D721Med (cell line): ENCODE measurements around the gene XNDC1N.
"Not testable (repeated sequence)": the region's sequence is repeated elsewhere in the genome, so short reads cannot be mapped to it uniquely, and the experiment has no call there.

ENCODE experiments used
- DNase-seq: peaks from one replicate; pipeline ENCODE4 v3.0.0; 2011; ENCODE audit warnings: low spot score; ENCODE audit not compliant: insufficient read length
- FAIRE-seq: peaks from 2 replicates; lab custom pipeline; 2011; peaks lifted over from hg19 to GRCh38; lab: Jason Lieb, UNC
- TF ChIP-seq, protein P1 (sequence below): IDR thresholded peaks from 2 replicates; pipeline ENCODE4 v1.5.1; 2012; ENCODE audit warnings: mild to moderate bottlenecking, control low read depth; ENCODE audit not compliant: insufficient read depth; ENCODE audit errors: missing control alignments

Gene XNDC1N

DNA sequence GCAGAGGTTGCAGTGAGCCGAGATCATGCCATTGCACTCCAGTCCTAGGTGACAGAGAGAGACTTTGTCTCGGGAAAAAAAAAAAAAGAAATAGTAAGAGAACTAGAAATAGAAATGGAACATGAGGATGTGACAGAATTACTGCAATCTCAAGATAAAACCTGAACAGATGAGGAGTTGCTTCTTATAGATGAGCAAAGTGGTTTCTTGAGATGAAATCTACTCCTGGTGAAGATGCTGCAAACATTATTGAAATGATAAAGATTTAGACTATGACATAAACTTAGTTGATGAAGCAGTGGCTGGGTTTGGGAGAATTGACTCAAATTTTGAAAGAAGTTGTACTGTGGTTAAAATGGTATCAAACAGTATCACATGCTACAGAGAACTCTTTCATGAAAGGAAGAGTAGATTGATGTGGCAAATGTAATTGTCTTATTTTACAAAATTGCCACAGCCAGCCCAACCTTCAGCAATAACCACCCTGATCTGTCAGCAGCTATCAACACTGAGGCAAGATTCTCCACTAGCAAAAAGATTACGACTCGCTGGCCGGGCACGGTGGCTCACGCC lies 13.7 kb downstream of the XNDC1N start:
- TF ChIP-seq, protein P1, sequence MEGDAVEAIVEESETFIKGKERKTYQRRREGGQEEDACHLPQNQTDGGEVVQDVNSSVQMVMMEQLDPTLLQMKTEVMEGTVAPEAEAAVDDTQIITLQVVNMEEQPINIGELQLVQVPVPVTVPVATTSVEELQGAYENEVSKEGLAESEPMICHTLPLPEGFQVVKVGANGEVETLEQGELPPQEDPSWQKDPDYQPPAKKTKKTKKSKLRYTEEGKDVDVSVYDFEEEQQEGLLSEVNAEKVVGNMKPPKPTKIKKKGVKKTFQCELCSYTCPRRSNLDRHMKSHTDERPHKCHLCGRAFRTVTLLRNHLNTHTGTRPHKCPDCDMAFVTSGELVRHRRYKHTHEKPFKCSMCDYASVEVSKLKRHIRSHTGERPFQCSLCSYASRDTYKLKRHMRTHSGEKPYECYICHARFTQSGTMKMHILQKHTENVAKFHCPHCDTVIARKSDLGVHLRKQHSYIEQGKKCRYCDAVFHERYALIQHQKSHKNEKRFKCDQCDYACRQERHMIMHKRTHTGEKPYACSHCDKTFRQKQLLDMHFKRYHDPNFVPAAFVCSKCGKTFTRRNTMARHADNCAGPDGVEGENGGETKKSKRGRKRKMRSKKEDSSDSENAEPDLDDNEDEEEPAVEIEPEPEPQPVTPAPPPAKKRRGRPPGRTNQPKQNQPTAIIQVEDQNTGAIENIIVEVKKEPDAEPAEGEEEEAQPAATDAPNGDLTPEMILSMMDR = no peak
- FAIRE-seq (no peak), DNase-seq (no peak)

GRCh38 chr11:71913756-71914526 lies 14.5 kb downstream of the XNDC1N start:
- TF ChIP-seq, protein P1 = no peak
- DNase-seq (no peak), FAIRE-seq (no peak)

DNA sequence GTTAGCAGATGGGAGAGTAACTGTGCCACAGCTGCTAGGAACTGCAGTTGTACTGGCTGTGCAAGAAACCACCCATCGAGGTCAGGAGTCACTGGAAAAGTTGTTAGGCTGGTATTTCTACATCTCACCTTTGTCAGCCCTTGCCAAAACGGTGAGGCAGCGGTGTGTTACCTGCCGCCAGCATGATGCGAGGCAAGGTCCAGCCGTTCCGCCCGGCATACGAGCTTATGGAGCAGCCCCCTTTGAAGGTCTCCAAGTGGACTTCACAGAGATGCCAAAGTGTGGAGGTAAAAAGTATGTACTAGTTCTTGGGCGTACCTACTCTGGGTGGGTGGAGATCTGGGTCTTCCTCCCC lies 16.4 kb downstream of the XNDC1N start:
- DNase-seq, FAIRE-seq: not testable (repeated sequence)

DNA sequence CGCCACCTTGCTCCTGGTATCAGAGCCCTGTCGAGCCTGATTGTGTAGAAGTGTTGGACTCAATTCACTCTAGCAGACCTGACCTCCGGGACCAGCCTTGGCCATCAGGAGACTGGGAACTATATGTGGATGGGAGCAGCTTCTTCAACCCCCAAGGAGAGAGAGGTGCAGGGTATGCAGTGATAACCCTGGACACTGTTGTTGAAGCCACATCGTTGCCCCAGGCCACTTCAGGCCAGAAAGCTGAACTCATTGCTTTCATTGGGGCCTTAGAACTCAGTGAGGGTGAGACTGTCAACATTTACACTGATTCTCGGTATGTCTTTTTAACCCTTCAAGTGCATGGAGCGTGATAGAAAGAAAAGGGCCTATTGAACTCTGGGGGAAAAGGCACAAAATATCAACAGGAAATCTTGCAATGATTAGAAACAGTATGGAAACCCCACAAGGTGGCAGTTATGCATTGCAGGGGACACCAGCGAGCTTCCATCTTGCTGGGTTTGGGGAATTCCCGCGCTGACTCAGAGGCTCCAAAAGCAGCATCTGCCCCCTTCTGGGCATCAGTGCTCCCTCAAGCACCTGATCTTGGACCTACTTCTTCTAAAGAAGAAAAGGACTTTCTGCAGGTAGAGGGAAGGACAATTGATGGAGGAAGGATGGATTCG lies 16.9 kb downstream of the XNDC1N start:
- not testable (repeated sequence) for DNase-seq, FAIRE-seq

GRCh38 chr11:71910775-71911174 lies 17.6 kb downstream of the XNDC1N start:
- not testable (repeated sequence) for DNase-seq, FAIRE-seq

- no peak for FAIRE-seq
- DNase-seq = no peak
- TF ChIP-seq, protein P1 = no peak
Observed at GRCh38 chr11:71908218-71908617, 20.2 kb downstream of the XNDC1N start.

DNA sequence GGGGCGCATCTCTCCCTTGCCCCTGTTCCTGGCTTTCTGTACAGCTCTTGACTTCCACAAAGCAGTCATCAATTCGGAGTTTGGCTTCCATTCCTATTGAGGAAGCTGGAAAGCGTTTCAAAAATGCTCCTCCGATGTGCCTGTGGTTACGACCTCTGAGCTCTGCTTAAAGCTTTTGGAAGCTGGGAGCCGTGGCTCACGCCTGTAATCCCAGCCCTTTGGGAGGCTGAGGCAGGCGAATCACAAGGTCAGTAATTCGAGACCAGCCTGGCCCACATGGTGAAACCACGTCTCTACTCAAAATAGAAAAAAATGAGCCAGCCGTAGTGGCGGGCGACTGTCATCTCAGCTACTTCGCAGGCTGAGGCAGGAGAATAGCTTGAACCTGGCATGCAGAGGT lies 27.3 kb downstream of the XNDC1N start:
- DNase-seq, FAIRE-seq: not testable (repeated sequence)

- TF ChIP-seq, protein P1 = no peak
- no peak for DNase-seq
- no peak for FAIRE-seq
Observed at GRCh38 chr11:71895961-71896360, 32.4 kb downstream of the XNDC1N start.

GRCh38 chr11:71889181-71889872 lies 39.1 kb downstream of the XNDC1N start:
- not testable (repeated sequence) for FAIRE-seq, DNase-seq

DNA sequence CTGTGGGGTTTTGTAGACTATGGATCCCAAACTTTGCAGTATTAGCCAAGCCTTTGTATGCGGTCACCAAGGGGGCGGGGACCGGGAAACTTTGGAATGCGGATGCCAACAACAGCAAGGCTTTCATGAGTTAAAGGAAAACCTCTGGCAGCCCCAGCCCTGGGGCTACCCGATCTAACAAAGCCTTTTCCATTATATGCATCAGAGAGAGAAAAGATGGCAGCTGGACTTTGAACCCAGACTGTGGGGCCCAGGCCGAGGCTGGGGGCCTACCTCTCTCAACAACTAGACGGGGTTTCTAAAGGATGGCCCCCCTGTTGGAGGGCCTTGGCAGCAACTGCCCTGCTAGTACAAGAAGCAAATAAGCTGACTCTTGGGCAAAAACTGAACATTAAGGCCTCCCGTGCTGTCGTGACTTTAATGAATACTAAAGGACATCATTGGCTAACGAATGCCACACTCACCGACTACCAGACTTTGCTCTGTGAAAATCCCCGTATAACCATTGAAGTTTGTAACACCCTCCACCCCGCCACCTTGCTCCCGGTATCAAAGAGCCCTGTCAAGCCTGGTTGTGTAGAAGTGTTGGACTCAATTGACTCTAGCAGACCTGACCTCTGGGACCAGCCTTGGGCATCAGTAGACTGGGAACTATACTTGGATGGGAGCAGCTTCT lies 39.9 kb downstream of the XNDC1N start:
- FAIRE-seq = not testable (repeated sequence)

GRCh38 chr11:71885806-71886205 lies 42.6 kb downstream of the XNDC1N start:
- not testable (repeated sequence) for DNase-seq, FAIRE-seq

More for the DNA sequence above, 39.9 kb downstream of the XNDC1N start:
- not testable (repeated sequence) for DNase-seq
